HCT116 (cell line): Measurements from ENCODE around the gene FAIM2. TPM values are rescaled to one million over a fixed set of nuclear protein-coding genes. Genes with fewer than 3 reads are reported as not detected.

Experiments
- ATAC-seq: fragments of 200-7000 bp; cut with Tn5 transposase; 2 replicates; pipeline ENCODE4 v1.9.1; 2020; ENCODE audit warnings: mild to moderate bottlenecking, moderate library complexity
- BruUV-seq: library from RNA; stranded (reverse); fragments of 400-500 nt; replicated peaks from 2 replicates; lab custom pipeline; 2021; lab: Mats Ljungman, UMichigan
- CTCF ChIA-PET: fragments of 300-600 bp; sonication (Branson Sonifier 250); formaldehyde crosslinking; loops from one replicate; lab custom pipeline; 2021; ENCODE audit warnings: antibody characterized with exemption; lab: Charles Lee
- POLR2A ChIA-PET: fragments of 300-600, 350-600 bp; sonication (Branson Sonifier 250); formaldehyde crosslinking; loops from one replicate; lab custom pipeline; 2021; ENCODE audit warnings: antibody characterized with exemption; lab: Charles Lee
- RAD21 ChIA-PET, 2 experiments: fragments of 300-600 bp; sonication (Branson Sonifier 250); formaldehyde crosslinking; loops; one replicate each; lab custom pipeline; 2023; ENCODE audit warnings: low total read pairs in 2 of 2; ENCODE audit not compliant: uncharacterized antibody in 2 of 2, unreplicated experiment in 2 of 2, low non-redundant PET in 1 of 2; lab: Charles Lee
- DNase-seq: peaks from one replicate; pipeline ENCODE4 v3.0.0-alpha.2; 2010; ENCODE audit warnings: low read depth, low spot score
- H2AFZ ChIP-seq: fragments of 200-600 bp; shearing (Covaris generic), sonication (generic); 2 replicates; pipeline ENCODE4 v1.6.1; 2017; ENCODE audit warnings: low read depth, mixed run types, mixed read lengths, antibody characterized with exemption, low read length; ENCODE audit not compliant: poor library complexity, severe bottlenecking
- H3K27ac ChIP-seq: 2 replicates; pipeline ENCODE4 v1.5.1; 2012; ENCODE audit warnings: low read depth, low read length
- H3K27me3 ChIP-seq: fragments of 200-600 bp; sonication (generic); 2 replicates; pipeline ENCODE4 v1.6.1; 2016; ENCODE audit warnings: mixed run types, low read length, mixed read lengths; ENCODE audit not compliant: insufficient read depth
- H3K36me3 ChIP-seq, 2 experiments: fragments of 200-500 bp in 1 of 2; fragments of 200-600 bp in 1 of 2; sonication (Bioruptor generic) in 1 of 2; sonication (generic) in 1 of 2; 2 replicates each; pipeline versions ENCODE4 v1.5.1 to v1.6.1; 2014 to 2016; ENCODE audit warnings: low read length in 2 of 2, inconsistent platforms in 1 of 2, mixed read lengths in 1 of 2, mixed run types in 1 of 2; ENCODE audit not compliant: insufficient read depth in 2 of 2, control insufficient read depth in 1 of 2
- H3K4me1 ChIP-seq, 2 experiments: fragments of 200-600 bp in 1 of 2; sonication (generic) in 1 of 2; 2 replicates each; pipeline versions ENCODE4 v1.5.1 to v1.6.1; 2012 to 2017; ENCODE audit warnings: low read length in 2 of 2, inconsistent platforms in 1 of 2, mild to moderate bottlenecking in 1 of 2, mixed read lengths in 1 of 2, mixed run types in 1 of 2, moderate library complexity in 1 of 2; ENCODE audit not compliant: insufficient read depth in 2 of 2, control insufficient read depth in 1 of 2
- H3K4me2 ChIP-seq: fragments of 200-600 bp; sonication (generic); 2 replicates; pipeline ENCODE4 v1.6.1; 2017; ENCODE audit warnings: mixed run types, low read length, mixed read lengths
- H3K4me3 ChIP-seq, 2 experiments: fragments of 200-600 bp in 1 of 2; sonication (generic) in 1 of 2; replicated peaks in 1 of 2; 2 replicates each; pipeline ENCODE4 v1.5.1; 2011 to 2016; ENCODE audit warnings: low read length in 2 of 2, control low read depth in 1 of 2, low read depth in 1 of 2, mild to moderate bottlenecking in 1 of 2, mixed read lengths in 1 of 2, mixed run types in 1 of 2
- H3K79me2 ChIP-seq: fragments of 200-600 bp; sonication (generic); 2 replicates; pipeline ENCODE4 v1.6.1; 2017; ENCODE audit warnings: mild to moderate bottlenecking, mixed run types, low read length, moderate library complexity, mixed read lengths; ENCODE audit not compliant: insufficient read depth
- H3K9ac ChIP-seq: fragments of 200-600 bp; sonication (generic); 2 replicates; pipeline ENCODE4 v1.6.1; 2016; ENCODE audit warnings: low read length, mixed read lengths
- H3K9me2 ChIP-seq: fragments of 200-600 bp; sonication (generic), shearing (Covaris generic); 2 replicates; pipeline ENCODE4 v1.6.1; 2017; ENCODE audit warnings: mixed run types, mild to moderate bottlenecking, moderate library complexity; ENCODE audit not compliant: insufficient read depth
- H3K9me3 ChIP-seq, 2 experiments: fragments of 200-500 bp in 1 of 2; fragments of 200-600 bp in 1 of 2; sonication (Bioruptor generic) in 1 of 2; sonication (generic) in 1 of 2; 2 replicates each; pipeline ENCODE4 v1.6.1; 2014 to 2017; ENCODE audit warnings: low read length in 2 of 2, mixed read lengths in 2 of 2, inconsistent platforms in 1 of 2, low read depth in 1 of 2, mild to moderate bottlenecking in 1 of 2, mixed run types in 1 of 2, moderate library complexity in 1 of 2; ENCODE audit not compliant: control insufficient read depth in 1 of 2, insufficient read depth in 1 of 2
- H4K20me1 ChIP-seq: fragments of 200-600 bp; sonication (generic), shearing (Covaris generic); 2 replicates; pipeline ENCODE4 v1.6.1; 2017; ENCODE audit warnings: mixed run types, mild to moderate bottlenecking, moderate library complexity; ENCODE audit not compliant: insufficient read depth
- CBX3 ChIP-seq: IDR thresholded peaks from 2 replicates; pipeline ENCODE4 v1.6.1; 2012; ENCODE audit warnings: low read depth
- CTCF ChIP-seq, 3 experiments: fragments of 200-600 bp in 1 of 3; sonication (generic) in 1 of 3; IDR thresholded peaks in 2 of 3; conservative IDR thresholded peaks in 1 of 3; 2 replicates each; pipeline ENCODE4 v1.5.1; 2012 to 2017; ENCODE audit warnings: low read depth in 2 of 3, low read length in 2 of 3, antibody characterized with exemption in 1 of 3, borderline replicate concordance in 1 of 3, control low read depth in 1 of 3, mild to moderate bottlenecking in 1 of 3, mixed read lengths in 1 of 3, mixed run types in 1 of 3, moderate library complexity in 1 of 3; ENCODE audit not compliant: insufficient read depth in 1 of 3
- ELF1 ChIP-seq: IDR thresholded peaks from 2 replicates; pipeline ENCODE4 v1.6.1; 2012; ENCODE audit warnings: low read depth, borderline replicate concordance
- EZH2 ChIP-seq: fragments of 200-600 bp; sonication (generic); IDR thresholded peaks from 2 replicates; pipeline ENCODE4 v1.6.1; 2017; ENCODE audit warnings: antibody characterized with exemption, mixed run types
- EZH2phosphoT487 ChIP-seq: fragments of 200-600 bp; IDR thresholded peaks from 2 replicates; pipeline ENCODE4 v1.6.1; 2018; ENCODE audit warnings: antibody characterized with exemption, borderline replicate concordance
- FOSL1 ChIP-seq: IDR thresholded peaks from 2 replicates; pipeline ENCODE4 v1.6.1; 2012; ENCODE audit warnings: low read depth
- MAX ChIP-seq: IDR thresholded peaks from 2 replicates; pipeline ENCODE4 v1.6.1; 2012
- POLR2A ChIP-seq: IDR thresholded peaks from 2 replicates; pipeline ENCODE4 v1.7.0; 2011; ENCODE audit warnings: borderline replicate concordance; ENCODE audit not compliant: insufficient read depth, insufficient read length; ENCODE audit errors: extremely low read depth
- RAD21 ChIP-seq: IDR thresholded peaks from 2 replicates; pipeline ENCODE4 v1.6.1; 2012; ENCODE audit warnings: low read depth, mild to moderate bottlenecking
- REST ChIP-seq: IDR thresholded peaks from 2 replicates; pipeline ENCODE4 v1.6.1; 2012; ENCODE audit warnings: low read depth
- SP1 ChIP-seq: IDR thresholded peaks from 2 replicates; pipeline ENCODE4 v1.6.1; 2012; ENCODE audit warnings: low read depth
- YY1 ChIP-seq: IDR thresholded peaks from 2 replicates; pipeline ENCODE4 v1.6.1; 2011; ENCODE audit warnings: low read length, low read depth, moderate library complexity, mild to moderate bottlenecking; ENCODE audit not compliant: insufficient replicate concordance; ENCODE audit errors: extremely low read depth
- ZBTB33 ChIP-seq: IDR thresholded peaks from 2 replicates; pipeline ENCODE4 v1.6.1; 2011; ENCODE audit warnings: mild to moderate bottlenecking, low read length, moderate library complexity; ENCODE audit not compliant: insufficient replicate concordance; ENCODE audit errors: extremely low read depth
- ZFX ChIP-seq: fragments of 450-650 bp; IDR thresholded peaks from 2 replicates; pipeline ENCODE4 v1.6.1; 2017
- intact Hi-C: fragments of 100-400 bp; cut with micrococcal nuclease; formaldehyde crosslinking; loops from 2 replicates; pipeline ENCODE4 v1.10.0; 2022
- total RNA-seq: library from RNA; stranded (reverse); gene quantifications from one replicate; pipeline ENCODE4 v1.2.1, GENCODE V29; 2021; ENCODE audit not compliant: unreplicated experiment

Gene FAIM2
- total RNA-seq, 1 experiment from 2014 or later, result not detected

- TF ChIP-seq MAX, result no peak
Observed at GRCh38 chr12:49821373-49822287, 82.1 kb downstream of the FAIM2 start (continued).

GRCh38 chr12:49819786-49820185 lies 83.9 kb downstream of the FAIM2 start:
- no peak overlapping the region for H3K9ac ChIP-seq
- no peaks in the 10 kb centered on the region for H3K9me3 ChIP-seq
- intact Hi-C loops, result no loop called here
- no peak overlapping the region for H3K4me2 ChIP-seq
- peaks cover 0 to 5% of the 10 kb centered on the region in 2 experiments; a peak in 1 of 4 replicates for H3K4me1 ChIP-seq
- POLR2A ChIA-PET, result interaction anchor here (0.6 to 1.2 kb wide), 2 partner anchors 8 to 196 kb away, joined by 4 read pairs; partner anchors contain the start of gene PRPF40B
- H4K20me1 ChIP-seq, result no peaks in the 10 kb centered on the region
- no peak overlapping the region for H2AFZ ChIP-seq
- RAD21 ChIA-PET, result no interaction called here
- CTCF ChIA-PET, result no interaction called here
- no peak for ATAC-seq
- no peaks in the 10 kb centered on the region for H3K36me3 ChIP-seq
- H3K79me2 ChIP-seq, result no peaks in the 10 kb centered on the region
- no peak for TF ChIP-seq POLR2A
- no peak for TF ChIP-seq EZH2
- TF ChIP-seq ZFX, result no peak
- no peak for TF ChIP-seq MAX
- no peak for TF ChIP-seq REST
- TF ChIP-seq ZBTB33, result no peak
- no peak for TF ChIP-seq YY1
- no peak for TF ChIP-seq EZH2phosphoT487
- TF ChIP-seq CBX3, result no peak
- TF ChIP-seq FOSL1, result no peak
- no peak for TF ChIP-seq ELF1
- no peak for TF ChIP-seq CTCF (IDR thresholded peaks at IDR 0.05 in 2 of 3, conservative IDR thresholded peaks at IDR 0.05 in 1 of 3; ENCODE audit: borderline replicate concordance in 1 of 3, insufficient read depth in 1 of 3, low read depth in 2 of 3, low read length in 2 of 3)
- no peak for TF ChIP-seq RAD21
- no peak for TF ChIP-seq SP1
- no peak for DNase-seq
- H3K4me3 ChIP-seq, result no peak overlapping the region
- no peaks in the 10 kb centered on the region for H3K9me2 ChIP-seq
- H3K27ac ChIP-seq, result no peak overlapping the region
- BruUV-seq, result no TSS peak
- H3K27me3 ChIP-seq, result no peaks in the 10 kb centered on the region
